Breast epithelium (tissue), 3 donors: ENCODE data around the gene TAOK1.

Experiments used
- CTCF ChIP-seq, 3 donors: fragments of 450-650 bp; IDR thresholded peaks; one replicate each; pipeline ENCODE4 v1.5.1; 2016 to 2017; ENCODE audit warnings: antibody characterized with exemption in 3 of 3, mild to moderate bottlenecking in 3 of 3, moderate library complexity in 3 of 3
- POLR2A ChIP-seq: fragments of 450-650 bp; IDR thresholded peaks from one replicate; pipeline ENCODE4 v1.6.1; 2016; ENCODE audit warnings: antibody characterized with exemption, mild to moderate bottlenecking, moderate library complexity

- no peak for TF ChIP-seq POLR2A
- TF ChIP-seq CTCF (IDR thresholded peaks at IDR 0.05): no peak
These were observed 11.7 kb upstream of the TAOK1 start for GRCh38 chr17:29378500-29378899.
